WTC11 (cell line): Measurements from ENCODE around the gene TRIM50. TPM values are rescaled to one million over a fixed set of nuclear protein-coding genes. Genes with fewer than 3 reads are reported as not detected.

ENCODE experiments used
- ATAC-seq: fragments of 200-7000 bp; cut with Tn5 transposase; 2 replicates; pipeline ENCODE4 v1.10.0; 2021; ENCODE audit warnings: mild to moderate bottlenecking, moderate library complexity
- CTCF ChIA-PET: fragments of 300-600 bp; sonication (Branson Sonifier 250); formaldehyde crosslinking; loops from one replicate; lab custom pipeline; 2021; ENCODE audit warnings: antibody characterized with exemption; lab: Charles Lee
- POLR2A ChIA-PET: fragments of 350-600 bp; sonication (Branson Sonifier 250); formaldehyde crosslinking; loops from one replicate; lab custom pipeline; 2021; ENCODE audit warnings: antibody characterized with exemption; lab: Charles Lee
- DNase-seq: peaks from one replicate; pipeline ENCODE4 v3.0.0; 2021; ENCODE audit warnings: low spot score
- H3K27ac Mint-ChIP-seq: 2 replicates; pipeline ENCODE4 v1.8.0; 2021; ENCODE audit warnings: mixed read lengths
- H3K27me3 Mint-ChIP-seq: 2 replicates; pipeline ENCODE4 v1.8.0; 2021; ENCODE audit warnings: low read depth, mild to moderate bottlenecking, moderate library complexity, mixed read lengths
- H3K36me3 Mint-ChIP-seq: 2 replicates; pipeline ENCODE4 v1.8.0; 2021; ENCODE audit warnings: mixed read lengths
- H3K4me1 Mint-ChIP-seq: 2 replicates; pipeline ENCODE4 v1.8.0; 2022; ENCODE audit warnings: mixed read lengths
- H3K4me3 Mint-ChIP-seq: 2 replicates; pipeline ENCODE4 v1.8.0; 2021; ENCODE audit warnings: mild to moderate bottlenecking, moderate library complexity, mixed read lengths
- H3K9me3 Mint-ChIP-seq: 2 replicates; pipeline ENCODE4 v1.8.0; 2021; ENCODE audit warnings: mixed read lengths
- CBFB ChIP-seq: sonication (generic); formaldehyde crosslinking; IDR thresholded peaks from 2 replicates; pipeline ENCODE4 v1.8.1; 2022; ENCODE audit warnings: mild to moderate bottlenecking, low read depth, missing genetic modification reagents
- IRF2 ChIP-seq: sonication (generic); formaldehyde crosslinking; IDR thresholded peaks from 2 replicates; pipeline ENCODE4 v1.8.0; 2022; ENCODE audit warnings: low read depth, missing genetic modification reagents, borderline replicate concordance
- KAT7 ChIP-seq: sonication (generic); formaldehyde crosslinking; IDR thresholded peaks from 2 replicates; pipeline ENCODE4 v1.8.1; 2023; ENCODE audit warnings: missing genetic modification reagents, mild to moderate bottlenecking, borderline replicate concordance
- MLX ChIP-seq: sonication (generic); formaldehyde crosslinking; IDR thresholded peaks from 2 replicates; pipeline ENCODE4 v1.8.1; 2023; ENCODE audit warnings: mild to moderate bottlenecking, missing genetic modification reagents, moderate library complexity
- NFATC4 ChIP-seq: fragments of 250-450 bp; sonication (Bioruptor Pico); IDR thresholded peaks from 2 replicates; pipeline ENCODE4 v1.9.0; 2021; ENCODE audit warnings: mild to moderate bottlenecking
- NR2C2 ChIP-seq: sonication (generic); formaldehyde crosslinking; IDR thresholded peaks from 2 replicates; pipeline ENCODE4 v1.8.0; 2022; ENCODE audit warnings: mild to moderate bottlenecking, missing genetic modification reagents
- PRRX2 ChIP-seq: fragments of 250-450 bp; sonication (Bioruptor Pico); IDR thresholded peaks from 2 replicates; pipeline ENCODE4 v1.8.0; 2021; ENCODE audit warnings: mild to moderate bottlenecking
- TEAD4 ChIP-seq: sonication (generic); formaldehyde crosslinking; IDR thresholded peaks from 2 replicates; pipeline ENCODE4 v1.8.0; 2022; ENCODE audit warnings: mild to moderate bottlenecking, missing genetic modification reagents
- ZBTB43 ChIP-seq: sonication (generic); formaldehyde crosslinking; IDR thresholded peaks from 2 replicates; pipeline ENCODE4 v1.8.1; 2023; ENCODE audit warnings: mild to moderate bottlenecking, missing genetic modification reagents
- ZNF281 ChIP-seq: sonication (generic); formaldehyde crosslinking; IDR thresholded peaks from 2 replicates; pipeline ENCODE4 v1.8.0; 2023; ENCODE audit warnings: mild to moderate bottlenecking, missing genetic modification reagents
- ZNF396 ChIP-seq: fragments of 250-450 bp; sonication (Bioruptor Pico); IDR thresholded peaks from 2 replicates; pipeline ENCODE4 v1.8.0; 2021; ENCODE audit warnings: mild to moderate bottlenecking, moderate library complexity, borderline replicate concordance
- ZNF416 ChIP-seq: fragments of 250-450 bp; sonication (Bioruptor Pico); IDR thresholded peaks from 2 replicates; pipeline ENCODE4 v1.9.0; 2021; ENCODE audit warnings: mild to moderate bottlenecking, inconsistent platforms
- ZNF425 ChIP-seq: fragments of 250-450 bp; sonication (Bioruptor Pico); conservative IDR thresholded peaks from 2 replicates; pipeline ENCODE4 v1.9.0; 2021; ENCODE audit warnings: mild to moderate bottlenecking
- total RNA-seq: library from RNA; stranded (reverse); gene quantifications from 3 replicates; pipeline ENCODE4 v1.2.3, GENCODE V29; 2021
- TF ChIP-seq, protein P1 (sequence below): sonication (generic); formaldehyde crosslinking; IDR thresholded peaks from 2 replicates; pipeline ENCODE4 v1.8.1; 2023; ENCODE audit warnings: mild to moderate bottlenecking, missing genetic modification reagents, moderate library complexity
- TF ChIP-seq, protein P2 (sequence below): sonication (generic); formaldehyde crosslinking; IDR thresholded peaks from 2 replicates; pipeline ENCODE4 v1.8.1; 2022; ENCODE audit warnings: low read depth, mild to moderate bottlenecking, moderate library complexity, missing genetic modification reagents, borderline replicate concordance
- TF ChIP-seq, protein P3 (sequence below): sonication (generic); formaldehyde crosslinking; IDR thresholded peaks from 2 replicates; pipeline ENCODE4 v1.8.1; 2023; ENCODE audit warnings: mild to moderate bottlenecking, missing genetic modification reagents
- TF ChIP-seq, protein P4 (sequence below): fragments of 250-450 bp; sonication (Bioruptor Pico); IDR thresholded peaks from 2 replicates; pipeline ENCODE4 v1.9.0; 2021; ENCODE audit warnings: mild to moderate bottlenecking

TRIM50 gene
- total RNA-seq, 1 experiment from 2014 or later: 0.15 TPM

GRCh38 chr7:73359306-73359705 lies 31.4 kb upstream of the TRIM50 start (continued):
- TF ChIP-seq ZBTB43 (no peak), TEAD4 (CRISPR knock-in tag) (no peak), ZNF396 (CRISPR knock-in tag) (no peak), ZNF416 (CRISPR knock-in tag) (no peak), KAT7 (CRISPR knock-in tag) (no peak), IRF2 (CRISPR knock-in tag) (no peak), ZNF425 (no peak), NR2C2 (no peak), ZNF281 (CRISPR knock-in tag) (no peak)
- TF ChIP-seq, protein P1, sequence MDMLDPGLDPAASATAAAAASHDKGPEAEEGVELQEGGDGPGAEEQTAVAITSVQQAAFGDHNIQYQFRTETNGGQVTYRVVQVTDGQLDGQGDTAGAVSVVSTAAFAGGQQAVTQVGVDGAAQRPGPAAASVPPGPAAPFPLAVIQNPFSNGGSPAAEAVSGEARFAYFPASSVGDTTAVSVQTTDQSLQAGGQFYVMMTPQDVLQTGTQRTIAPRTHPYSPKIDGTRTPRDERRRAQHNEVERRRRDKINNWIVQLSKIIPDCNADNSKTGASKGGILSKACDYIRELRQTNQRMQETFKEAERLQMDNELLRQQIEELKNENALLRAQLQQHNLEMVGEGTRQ: no peak
- TF ChIP-seq, protein P2, sequence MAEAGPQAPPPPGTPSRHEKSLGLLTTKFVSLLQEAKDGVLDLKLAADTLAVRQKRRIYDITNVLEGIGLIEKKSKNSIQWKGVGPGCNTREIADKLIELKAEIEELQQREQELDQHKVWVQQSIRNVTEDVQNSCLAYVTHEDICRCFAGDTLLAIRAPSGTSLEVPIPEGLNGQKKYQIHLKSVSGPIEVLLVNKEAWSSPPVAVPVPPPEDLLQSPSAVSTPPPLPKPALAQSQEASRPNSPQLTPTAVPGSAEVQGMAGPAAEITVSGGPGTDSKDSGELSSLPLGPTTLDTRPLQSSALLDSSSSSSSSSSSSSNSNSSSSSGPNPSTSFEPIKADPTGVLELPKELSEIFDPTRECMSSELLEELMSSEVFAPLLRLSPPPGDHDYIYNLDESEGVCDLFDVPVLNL (CRISPR knock-in tag): no peak

DNA sequence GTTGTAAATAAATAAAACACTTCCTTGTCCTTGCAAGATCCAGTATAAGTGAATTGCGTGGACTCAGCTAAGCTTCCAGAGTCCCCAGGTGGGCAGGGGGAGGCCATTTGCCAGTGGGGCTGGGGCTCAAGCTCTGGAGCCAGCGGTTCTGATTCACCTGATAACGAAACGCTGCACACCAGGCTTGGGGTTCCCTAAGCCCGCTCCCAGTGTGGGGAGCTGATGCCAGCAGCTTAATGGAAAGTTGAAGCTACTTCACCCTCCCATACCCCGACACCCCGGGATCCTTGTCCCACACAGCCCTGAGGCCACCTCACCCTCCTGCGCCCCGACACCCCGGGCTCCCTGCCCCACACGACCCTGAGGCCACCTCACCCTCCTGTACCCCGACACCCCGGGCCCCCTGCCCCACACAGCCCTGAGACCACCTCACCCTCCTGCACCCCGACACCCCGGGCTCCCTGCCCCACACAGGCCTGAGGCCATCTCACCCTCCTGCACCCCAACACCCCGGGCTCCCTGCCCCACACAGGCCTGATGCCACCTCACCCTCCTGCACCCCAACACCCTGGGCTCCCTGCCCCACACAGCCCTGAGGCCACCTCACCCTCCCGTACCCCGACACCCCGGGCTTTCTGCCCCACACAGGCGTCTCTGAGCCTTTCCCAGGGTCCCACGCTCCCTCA lies 30.9 kb upstream of the TRIM50 start:
- Mint-ChIP-seq H3K4me3 (no peak overlapping the region), H3K27me3 (no peaks in the 10 kb centered on the region), H3K36me3 (no peaks in the 10 kb centered on the region), H3K4me1 (peaks cover 5% of the 10 kb centered on the region; the same call in 1 of the 2 replicates), H3K27ac (no peak overlapping the region), H3K9me3 (no peaks in the 10 kb centered on the region)
- ATAC-seq (no peak), DNase-seq (no peak)
- ChIA-PET CTCF (interaction anchor here (2.1 to 2.5 kb wide), 2 partner anchors 16 to 34 kb away, joined by 9 to 14 read pairs; no protein-coding TSS in a partner anchor), POLR2A (no interaction called here)
- TF ChIP-seq, protein P3, sequence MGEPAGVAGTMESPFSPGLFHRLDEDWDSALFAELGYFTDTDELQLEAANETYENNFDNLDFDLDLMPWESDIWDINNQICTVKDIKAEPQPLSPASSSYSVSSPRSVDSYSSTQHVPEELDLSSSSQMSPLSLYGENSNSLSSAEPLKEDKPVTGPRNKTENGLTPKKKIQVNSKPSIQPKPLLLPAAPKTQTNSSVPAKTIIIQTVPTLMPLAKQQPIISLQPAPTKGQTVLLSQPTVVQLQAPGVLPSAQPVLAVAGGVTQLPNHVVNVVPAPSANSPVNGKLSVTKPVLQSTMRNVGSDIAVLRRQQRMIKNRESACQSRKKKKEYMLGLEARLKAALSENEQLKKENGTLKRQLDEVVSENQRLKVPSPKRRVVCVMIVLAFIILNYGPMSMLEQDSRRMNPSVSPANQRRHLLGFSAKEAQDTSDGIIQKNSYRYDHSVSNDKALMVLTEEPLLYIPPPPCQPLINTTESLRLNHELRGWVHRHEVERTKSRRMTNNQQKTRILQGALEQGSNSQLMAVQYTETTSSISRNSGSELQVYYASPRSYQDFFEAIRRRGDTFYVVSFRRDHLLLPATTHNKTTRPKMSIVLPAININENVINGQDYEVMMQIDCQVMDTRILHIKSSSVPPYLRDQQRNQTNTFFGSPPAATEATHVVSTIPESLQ (CRISPR knock-in tag): no peak
- TF ChIP-seq, protein P1: no peak
- TF ChIP-seq, protein P4, sequence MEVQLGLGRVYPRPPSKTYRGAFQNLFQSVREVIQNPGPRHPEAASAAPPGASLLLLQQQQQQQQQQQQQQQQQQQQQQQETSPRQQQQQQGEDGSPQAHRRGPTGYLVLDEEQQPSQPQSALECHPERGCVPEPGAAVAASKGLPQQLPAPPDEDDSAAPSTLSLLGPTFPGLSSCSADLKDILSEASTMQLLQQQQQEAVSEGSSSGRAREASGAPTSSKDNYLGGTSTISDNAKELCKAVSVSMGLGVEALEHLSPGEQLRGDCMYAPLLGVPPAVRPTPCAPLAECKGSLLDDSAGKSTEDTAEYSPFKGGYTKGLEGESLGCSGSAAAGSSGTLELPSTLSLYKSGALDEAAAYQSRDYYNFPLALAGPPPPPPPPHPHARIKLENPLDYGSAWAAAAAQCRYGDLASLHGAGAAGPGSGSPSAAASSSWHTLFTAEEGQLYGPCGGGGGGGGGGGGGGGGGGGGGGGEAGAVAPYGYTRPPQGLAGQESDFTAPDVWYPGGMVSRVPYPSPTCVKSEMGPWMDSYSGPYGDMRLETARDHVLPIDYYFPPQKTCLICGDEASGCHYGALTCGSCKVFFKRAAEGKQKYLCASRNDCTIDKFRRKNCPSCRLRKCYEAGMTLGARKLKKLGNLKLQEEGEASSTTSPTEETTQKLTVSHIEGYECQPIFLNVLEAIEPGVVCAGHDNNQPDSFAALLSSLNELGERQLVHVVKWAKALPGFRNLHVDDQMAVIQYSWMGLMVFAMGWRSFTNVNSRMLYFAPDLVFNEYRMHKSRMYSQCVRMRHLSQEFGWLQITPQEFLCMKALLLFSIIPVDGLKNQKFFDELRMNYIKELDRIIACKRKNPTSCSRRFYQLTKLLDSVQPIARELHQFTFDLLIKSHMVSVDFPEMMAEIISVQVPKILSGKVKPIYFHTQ (CRISPR knock-in tag): no peak
- TF ChIP-seq PRRX2 (CRISPR knock-in tag) (no peak), CBFB (CRISPR knock-in tag) (no peak), ZNF425 (no peak), MLX (CRISPR knock-in tag) (no peak), KAT7 (CRISPR knock-in tag) (no peak), NFATC4 (CRISPR knock-in tag) (no peak)
